WI38 (cell line): ENCODE results near the gene FLRT1.

Experiments used
- H3K4me3 ChIP-seq: 2 replicates; pipeline ENCODE4 v1.5.1; 2011; ENCODE audit warnings: low read depth, mild to moderate bottlenecking, control low read depth, low read length
- TF ChIP-seq, protein P1 (sequence below): IDR thresholded peaks from 2 replicates; pipeline ENCODE4 v1.5.1; 2012; ENCODE audit warnings: low read depth, mild to moderate bottlenecking, control low read depth, low read length

Gene FLRT1

DNA sequence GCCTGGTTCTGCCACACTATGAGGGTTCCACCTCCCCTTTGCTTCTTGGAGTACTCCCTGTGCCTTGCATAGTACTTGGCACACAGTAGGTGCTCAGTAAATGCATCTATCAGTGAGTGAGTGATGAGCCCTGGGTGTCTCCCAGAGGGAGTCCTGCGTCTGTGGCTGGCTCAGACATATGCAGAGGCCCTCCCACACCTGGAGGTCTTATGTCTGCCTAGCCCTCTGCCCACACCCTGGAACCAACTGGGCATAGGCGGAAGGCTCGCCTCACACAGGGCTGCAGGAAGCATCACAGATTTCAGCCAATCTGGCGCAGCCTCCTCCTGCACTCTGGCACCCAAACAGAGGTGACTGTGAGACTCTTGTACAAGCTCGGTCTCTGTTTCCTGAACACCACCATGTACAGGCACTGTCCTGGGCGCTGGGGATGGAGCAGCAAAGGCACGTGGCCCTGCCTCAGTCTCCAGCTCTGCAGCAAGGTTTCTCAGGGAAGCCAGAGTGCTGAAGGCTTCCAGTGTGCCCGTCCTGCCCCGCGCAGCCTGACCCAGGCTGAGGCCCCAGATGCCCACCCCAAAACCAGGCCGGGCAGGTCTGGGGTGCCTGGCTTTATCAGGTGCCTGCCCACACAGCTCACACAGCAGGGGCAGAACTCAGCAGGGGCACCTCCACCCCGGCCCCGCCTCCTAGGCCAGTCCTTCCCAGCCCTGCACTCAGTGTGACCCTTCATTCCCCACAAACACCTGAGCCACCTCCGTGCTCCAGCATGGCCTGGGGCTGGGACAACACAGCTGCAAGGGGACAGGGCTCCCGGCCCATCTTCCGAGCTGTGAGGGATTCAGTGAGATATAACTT, 26.7 kb downstream of the FLRT1 start:
- TF ChIP-seq, protein P1, sequence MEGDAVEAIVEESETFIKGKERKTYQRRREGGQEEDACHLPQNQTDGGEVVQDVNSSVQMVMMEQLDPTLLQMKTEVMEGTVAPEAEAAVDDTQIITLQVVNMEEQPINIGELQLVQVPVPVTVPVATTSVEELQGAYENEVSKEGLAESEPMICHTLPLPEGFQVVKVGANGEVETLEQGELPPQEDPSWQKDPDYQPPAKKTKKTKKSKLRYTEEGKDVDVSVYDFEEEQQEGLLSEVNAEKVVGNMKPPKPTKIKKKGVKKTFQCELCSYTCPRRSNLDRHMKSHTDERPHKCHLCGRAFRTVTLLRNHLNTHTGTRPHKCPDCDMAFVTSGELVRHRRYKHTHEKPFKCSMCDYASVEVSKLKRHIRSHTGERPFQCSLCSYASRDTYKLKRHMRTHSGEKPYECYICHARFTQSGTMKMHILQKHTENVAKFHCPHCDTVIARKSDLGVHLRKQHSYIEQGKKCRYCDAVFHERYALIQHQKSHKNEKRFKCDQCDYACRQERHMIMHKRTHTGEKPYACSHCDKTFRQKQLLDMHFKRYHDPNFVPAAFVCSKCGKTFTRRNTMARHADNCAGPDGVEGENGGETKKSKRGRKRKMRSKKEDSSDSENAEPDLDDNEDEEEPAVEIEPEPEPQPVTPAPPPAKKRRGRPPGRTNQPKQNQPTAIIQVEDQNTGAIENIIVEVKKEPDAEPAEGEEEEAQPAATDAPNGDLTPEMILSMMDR, result no peak
- no peak overlapping the region for H3K4me3 ChIP-seq

DNA sequence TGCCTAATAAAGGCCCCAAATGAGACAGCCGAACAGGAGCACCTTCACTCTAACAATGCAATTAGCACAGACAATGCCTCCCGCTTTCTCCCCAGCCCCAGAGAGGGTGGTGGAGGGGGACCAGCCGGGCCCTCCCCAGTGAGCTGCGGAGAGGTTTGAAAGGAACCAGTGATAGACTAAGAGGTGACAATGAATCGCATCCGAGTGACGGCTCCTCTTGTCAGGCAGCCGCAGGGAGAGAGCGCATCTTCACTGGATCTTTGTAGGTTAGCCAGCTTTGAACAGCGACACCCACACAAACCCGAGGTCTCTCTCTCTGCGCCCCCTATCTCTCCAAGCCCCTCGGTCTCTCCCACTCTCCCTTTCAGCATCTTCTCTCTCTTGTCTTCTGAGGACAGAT, 28.0 kb downstream of the FLRT1 start:
- TF ChIP-seq, protein P1, result no peak
- H3K4me3 ChIP-seq, result no peak overlapping the region

DNA sequence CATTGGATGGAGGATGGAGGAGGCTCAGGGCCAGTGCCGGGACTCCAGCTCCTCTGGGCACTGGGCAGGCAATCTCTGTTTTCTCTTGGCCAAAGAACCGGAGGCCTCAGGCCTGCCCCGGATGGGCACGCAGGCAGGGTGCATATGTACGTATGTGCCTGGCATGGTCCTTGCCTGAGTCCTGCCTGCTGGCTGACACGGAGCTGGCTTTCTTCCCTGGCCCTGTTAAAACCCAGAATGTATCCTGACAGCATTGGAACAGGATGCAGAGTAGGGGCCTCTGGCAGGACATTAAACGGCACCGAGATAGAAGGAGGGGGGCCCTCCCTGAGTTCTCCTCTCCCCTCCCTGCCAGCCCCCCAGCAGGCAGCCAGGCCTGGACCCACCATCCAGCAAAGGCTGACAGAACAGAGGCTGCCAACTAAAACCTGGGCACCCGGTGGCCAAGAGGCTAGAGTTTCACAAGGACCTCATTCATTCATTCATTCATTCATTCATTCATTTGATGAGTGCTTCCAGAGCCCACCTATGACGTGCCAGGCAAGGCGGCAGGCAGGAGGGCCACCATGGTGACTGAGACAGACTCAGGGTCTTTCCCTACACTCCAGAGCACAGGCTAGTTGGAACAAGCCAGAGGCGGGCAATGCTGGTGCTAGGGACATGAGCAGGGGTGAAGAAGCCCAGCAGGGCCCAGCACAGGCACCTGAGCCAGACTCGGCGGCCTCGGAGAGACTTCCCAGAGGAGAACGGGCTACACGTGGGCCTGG, 28.8 kb downstream of the FLRT1 start:
- H3K4me3 ChIP-seq, result no peak overlapping the region
- TF ChIP-seq, protein P1, result no peak

DNA sequence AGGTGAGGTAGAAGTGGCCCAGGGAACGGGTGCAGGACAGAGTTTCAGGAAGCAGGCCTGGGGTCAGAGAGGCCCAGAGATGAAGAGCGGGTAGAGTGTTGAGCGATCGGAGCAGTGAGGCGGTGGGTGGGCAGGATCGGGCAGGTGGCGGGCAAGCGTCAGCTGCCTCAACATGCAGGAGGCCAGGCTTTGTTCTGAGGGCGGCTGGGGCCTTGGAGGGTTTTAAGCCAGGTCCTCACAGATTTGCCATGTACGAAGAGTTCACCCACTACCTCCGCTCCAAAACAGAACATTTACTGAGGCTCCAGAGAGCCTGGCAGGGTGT, 29.4 kb downstream of the FLRT1 start:
- no peak overlapping the region for H3K4me3 ChIP-seq
- TF ChIP-seq, protein P1, result no peak

DNA sequence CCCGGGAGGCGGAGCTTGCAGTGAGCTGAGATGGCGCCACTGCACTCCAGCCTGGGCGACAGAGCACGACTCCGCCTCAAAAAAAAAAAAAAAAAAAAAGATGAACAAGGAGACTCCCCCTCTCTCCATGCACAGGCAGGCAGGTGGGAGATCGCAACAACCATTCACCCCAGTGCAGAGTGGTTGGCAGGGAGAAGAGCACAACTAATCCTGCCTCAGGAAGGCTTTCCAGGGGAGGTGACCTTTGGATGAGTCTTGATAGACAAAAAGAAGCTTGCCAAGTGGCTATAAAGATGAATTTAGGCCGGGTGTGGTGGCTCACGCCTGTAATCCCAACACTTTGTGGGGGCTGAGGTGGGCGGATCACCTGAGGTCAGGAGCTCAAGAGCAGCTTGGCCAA, 30.0 kb downstream of the FLRT1 start:
- TF ChIP-seq, protein P1, result no peak
- no peak overlapping the region for H3K4me3 ChIP-seq

DNA sequence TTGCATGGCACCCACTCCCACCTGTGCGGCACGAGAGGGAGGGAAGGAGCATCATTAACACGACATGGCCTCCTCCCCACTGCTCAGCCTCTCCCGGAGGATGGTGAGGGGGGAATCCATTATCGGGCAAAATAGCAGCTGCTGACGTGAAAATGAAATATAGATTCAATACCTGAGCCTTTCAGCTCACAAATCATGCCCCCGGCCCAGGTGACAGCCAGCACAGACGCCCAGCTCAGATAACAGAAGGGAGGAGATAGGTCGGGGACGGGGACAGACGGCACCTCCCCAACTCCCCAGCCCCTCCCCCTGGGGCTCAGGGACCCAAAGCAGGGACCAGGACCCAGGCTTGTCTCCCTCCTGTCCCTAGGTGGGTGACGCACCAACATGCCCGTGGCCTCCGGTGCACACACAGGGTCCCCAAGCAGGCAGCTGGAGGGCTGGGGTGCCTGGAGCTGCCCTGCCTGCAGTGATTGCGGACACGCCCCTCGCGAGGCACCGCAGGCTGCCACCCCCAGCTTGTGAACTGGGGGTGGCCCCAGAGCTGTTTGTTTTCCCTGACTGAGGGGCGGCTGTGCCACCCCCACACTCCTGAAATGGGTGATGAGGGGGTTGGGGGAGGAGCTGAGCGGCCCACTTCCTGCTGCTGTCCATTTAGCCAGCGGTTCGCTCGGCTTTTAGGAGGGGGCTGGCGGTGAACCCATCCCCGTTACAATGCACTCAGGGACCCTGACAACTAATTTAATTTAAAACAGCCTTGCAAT, 31.7 kb downstream of the FLRT1 start:
- H3K4me3 ChIP-seq, result no peak overlapping the region
- TF ChIP-seq, protein P1, result no peak
